Effector memory CD8-positive, alpha-beta T cell (primary cell): ENCODE measurements around the gene RIMS4.

ENCODE experiments used
- ATAC-seq: fragments of 150-1000 bp; cut with Tn5 transposase; replicated peaks from 2 replicates; pipeline ENCODE4 v1.10.0; 2021; ENCODE audit warnings: mild to moderate bottlenecking, moderate library complexity
- DNase-seq, 3 experiments: peaks; one replicate each; pipeline ENCODE4 v3.0.0; 2021
- H3K27ac Mint-ChIP-seq, 2 donors: one replicate each; pipeline ENCODE4 v1.8.0; 2022; ENCODE audit warnings: mild to moderate bottlenecking in 2 of 2, mixed read lengths in 2 of 2, moderate library complexity in 2 of 2
- H3K27me3 Mint-ChIP-seq, 2 donors: one replicate each; pipeline ENCODE4 v1.8.0; 2022; ENCODE audit warnings: mixed read lengths in 2 of 2
- H3K36me3 Mint-ChIP-seq: one replicate; pipeline ENCODE4 v1.8.0; 2022; ENCODE audit warnings: mild to moderate bottlenecking, moderate library complexity, mixed read lengths; ENCODE audit not compliant: insufficient read depth
- H3K4me1 Mint-ChIP-seq, 2 donors: one replicate each; pipeline ENCODE4 v1.8.0; 2022; ENCODE audit warnings: low read depth in 2 of 2, mixed read lengths in 2 of 2
- H3K4me3 Mint-ChIP-seq, 2 donors: one replicate each; pipeline ENCODE4 v1.8.0; 2022; ENCODE audit warnings: mild to moderate bottlenecking in 2 of 2, mixed read lengths in 2 of 2, moderate library complexity in 2 of 2
- H3K9me3 Mint-ChIP-seq, 2 donors: one replicate each; pipeline ENCODE4 v1.8.0; 2022; ENCODE audit warnings: mixed read lengths in 2 of 2

RIMS4 gene

DNA sequence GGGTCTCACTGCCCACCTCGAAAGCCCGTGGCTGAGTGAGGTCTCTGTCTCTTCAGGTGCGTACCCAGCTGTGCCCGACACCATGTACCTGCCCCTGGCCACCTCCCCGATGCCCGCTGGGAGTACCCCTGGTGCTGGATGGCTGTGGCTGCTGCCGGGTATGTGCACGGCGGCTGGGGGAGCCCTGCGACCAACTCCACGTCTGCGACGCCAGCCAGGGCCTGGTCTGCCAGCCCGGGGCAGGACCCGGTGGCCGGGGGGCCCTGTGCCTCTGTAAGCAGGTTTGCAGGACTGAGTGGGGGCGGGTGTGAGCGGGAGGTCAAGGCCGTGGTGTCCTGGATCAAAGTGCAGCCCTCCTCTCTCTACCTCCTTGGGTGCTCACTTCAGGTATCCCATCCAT, 90.5 kb downstream of the RIMS4 start:
- no peaks in the 10 kb centered on the region for H3K4me1 Mint-ChIP-seq
- no peak for ATAC-seq
- no peaks in the 10 kb centered on the region for H3K9me3 Mint-ChIP-seq

DNA sequence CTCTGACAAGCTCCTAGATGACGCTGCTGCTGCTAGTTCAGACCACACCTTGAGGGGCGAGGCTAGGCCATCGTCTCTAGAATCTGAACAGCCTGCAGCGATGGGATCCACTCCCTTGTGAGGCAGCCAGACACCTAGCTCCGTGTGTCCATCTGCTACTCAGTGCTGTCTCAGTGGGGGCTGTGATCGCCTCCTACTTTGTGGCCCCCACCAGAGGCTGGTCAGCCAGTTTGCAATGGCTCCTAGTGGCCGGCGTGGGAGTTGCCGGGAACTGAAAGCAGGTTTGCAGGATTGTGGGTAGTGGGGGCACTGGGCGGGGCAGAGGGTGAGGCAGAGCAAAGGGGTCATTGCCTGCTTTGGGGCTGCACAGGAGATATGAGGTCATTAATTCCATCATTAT, 92.4 kb downstream of the RIMS4 start:
- H3K4me1 Mint-ChIP-seq, result peaks cover 0 to 2% of the 10 kb centered on the region in 2 donors
- H3K4me3 Mint-ChIP-seq, result no peak overlapping the region
- H3K27me3 Mint-ChIP-seq, result peaks cover 10 to 23% of the 10 kb centered on the region in 2 donors
- H3K27ac Mint-ChIP-seq, result no peak overlapping the region
- no peaks in the 10 kb centered on the region for H3K36me3 Mint-ChIP-seq
- no peak for ATAC-seq
- no peaks in the 10 kb centered on the region for H3K9me3 Mint-ChIP-seq
- DNase-seq, result no peak

More for the DNA sequence above, 90.5 kb downstream of the RIMS4 start:
- Mint-ChIP-seq H3K27ac (no peak overlapping the region), H3K36me3 (no peaks in the 10 kb centered on the region), H3K4me3 (no peak overlapping the region), H3K27me3 (peaks cover 0 to 16% of the 10 kb centered on the region in 2 donors)
- no peak for DNase-seq

DNA sequence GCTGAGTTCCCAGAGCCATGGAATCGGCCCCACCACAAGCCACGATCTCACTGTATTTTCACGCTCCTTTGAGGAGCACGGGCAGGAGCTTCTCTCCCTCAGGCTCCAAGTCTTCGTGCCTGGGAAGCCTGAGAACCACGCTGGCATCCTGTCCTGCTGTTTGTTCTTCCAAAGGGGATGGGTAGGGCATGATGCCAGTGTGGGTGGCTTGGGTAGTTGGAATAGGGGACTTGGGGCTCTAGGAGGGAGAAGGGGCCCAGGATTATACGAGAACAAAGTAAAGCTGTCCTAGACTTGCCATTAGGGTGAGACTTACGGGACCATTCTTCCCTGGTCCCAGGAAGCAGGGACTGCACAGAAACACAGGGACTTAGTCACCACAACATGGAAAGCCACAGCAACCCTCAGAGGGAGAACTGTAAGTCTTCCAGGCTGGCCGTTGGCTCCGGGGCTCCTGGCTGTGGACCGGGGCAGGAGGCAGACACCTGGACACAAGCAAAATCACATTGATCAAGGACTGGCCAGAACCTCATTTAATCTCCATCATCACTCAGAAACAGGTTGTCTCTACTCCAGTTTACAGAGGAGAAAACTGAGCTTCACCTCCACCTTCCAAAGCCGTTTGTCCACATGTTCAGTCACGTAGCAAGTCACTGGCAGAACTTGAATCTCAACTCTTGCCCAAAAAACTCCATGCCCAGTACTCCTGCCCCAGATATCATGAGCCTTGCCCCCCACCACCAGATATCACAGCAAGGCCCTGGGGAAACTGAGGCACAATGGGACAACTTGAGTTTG, 93.8 kb downstream of the RIMS4 start:
- DNase-seq (no peak), ATAC-seq (no peak)
- Mint-ChIP-seq H3K9me3 (no peaks in the 10 kb centered on the region), H3K36me3 (no peaks in the 10 kb centered on the region), H3K4me1 (peaks cover 0 to 2% of the 10 kb centered on the region in 2 donors), H3K27ac (no peak overlapping the region), H3K27me3 (peaks cover 18 to 27% of the 10 kb centered on the region in 2 donors), H3K4me3 (no peak overlapping the region)

DNA sequence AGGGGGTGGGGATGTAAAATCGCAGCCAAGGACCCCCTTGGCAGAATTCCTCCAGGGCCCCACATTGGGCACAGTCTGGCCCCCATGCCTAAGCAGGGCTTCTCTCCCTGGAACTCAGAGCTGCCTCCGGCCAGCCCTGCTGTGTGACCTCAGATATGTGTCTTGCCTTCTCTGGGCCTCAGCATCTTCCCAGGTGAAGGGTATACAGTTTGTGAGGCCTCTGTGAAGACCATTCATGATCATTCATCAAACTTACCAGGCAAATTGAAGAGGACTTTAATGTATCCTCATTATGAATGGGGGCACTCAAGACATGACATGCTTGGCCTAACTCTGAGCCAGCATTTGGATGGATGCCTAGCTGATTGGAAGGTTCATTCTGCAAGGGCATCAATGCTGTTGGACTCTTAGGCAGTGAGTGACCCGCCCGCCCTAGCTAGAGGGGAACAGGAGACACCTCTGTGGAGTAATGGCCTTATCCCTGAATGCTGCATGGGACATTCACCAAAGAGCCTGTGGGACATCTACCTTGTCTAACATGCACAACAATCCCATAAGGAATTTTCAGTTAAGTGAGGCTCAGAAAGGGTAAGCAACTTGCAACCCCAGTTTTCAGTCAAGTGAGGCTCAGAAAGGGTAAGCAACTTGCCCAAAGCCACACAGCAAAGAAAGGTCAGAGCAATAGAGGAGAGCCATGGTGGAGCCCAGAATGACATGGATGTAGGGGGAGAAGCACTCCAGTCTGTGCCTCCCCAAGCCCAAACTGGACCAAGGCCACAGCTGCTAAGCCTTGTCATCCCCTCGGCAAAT, 94.6 kb downstream of the RIMS4 start:
- H3K4me3 Mint-ChIP-seq, result no peak overlapping the region
- no peak for DNase-seq
- peaks cover 21 to 32% of the 10 kb centered on the region in 2 donors for H3K27me3 Mint-ChIP-seq
- no peak for ATAC-seq
- peaks cover 0 to 2% of the 10 kb centered on the region in 2 donors for H3K4me1 Mint-ChIP-seq
- H3K27ac Mint-ChIP-seq, result no peak overlapping the region
- H3K9me3 Mint-ChIP-seq, result no peaks in the 10 kb centered on the region
- H3K36me3 Mint-ChIP-seq, result no peaks in the 10 kb centered on the region

DNA sequence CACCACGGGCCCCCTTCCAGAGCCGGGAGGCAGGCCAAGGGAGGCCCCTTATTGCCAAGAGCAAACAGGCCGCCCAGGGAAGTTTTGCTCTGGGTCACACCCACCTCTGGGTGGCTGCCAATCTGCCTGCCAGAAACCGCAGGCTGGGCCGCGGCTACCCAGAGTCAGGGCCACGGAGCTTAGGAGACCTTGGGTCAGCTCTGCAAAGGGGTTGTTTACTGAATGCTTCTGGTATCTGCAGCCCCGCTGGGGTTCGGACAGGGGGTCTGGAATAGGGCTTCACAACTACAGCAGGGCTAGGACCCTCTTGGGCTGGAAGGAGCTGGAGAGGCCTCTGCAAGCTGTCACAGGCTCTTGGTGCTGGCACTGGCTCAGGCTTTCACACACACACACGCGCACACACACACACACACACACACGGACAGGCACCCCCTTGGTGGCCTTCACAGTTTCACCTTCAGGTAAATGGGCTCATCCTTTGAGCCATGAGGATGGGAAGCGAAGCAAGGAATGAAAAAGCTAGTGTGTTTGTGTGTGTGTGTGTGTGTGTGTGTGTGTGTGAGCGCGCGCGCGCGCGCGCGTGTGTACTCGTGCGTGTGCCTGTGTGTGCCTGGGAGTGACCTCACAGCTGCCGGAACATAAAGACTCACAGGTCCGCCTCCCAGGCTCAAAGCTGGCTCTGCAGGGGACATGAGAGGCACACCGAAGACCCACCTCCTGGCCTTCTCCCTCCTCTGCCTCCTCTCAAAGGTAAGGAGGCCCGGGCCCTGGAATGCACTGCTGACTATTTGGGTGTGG, 95.4 kb downstream of the RIMS4 start, which contains the start of gene CCN5:
CCN5 (plus strand) TSS at position 669 of the 798 bp plus-strand sequence; CDS start at position 691, 22 bp downstream.
- Mint-ChIP-seq H3K9me3 (no peaks in the 10 kb centered on the region), H3K4me3 (no peak within 1 kb of the TSS), H3K27ac (no peak within 1 kb of the TSS), H3K36me3 (no peaks in the 10 kb centered on the region), H3K4me1 (peaks cover 0 to 2% of the 10 kb centered on the region in 2 donors), H3K27me3 (peaks cover 21 to 25% of the 10 kb centered on the region in 2 donors)
- DNase-seq (no peak), ATAC-seq (no peak)

DNA sequence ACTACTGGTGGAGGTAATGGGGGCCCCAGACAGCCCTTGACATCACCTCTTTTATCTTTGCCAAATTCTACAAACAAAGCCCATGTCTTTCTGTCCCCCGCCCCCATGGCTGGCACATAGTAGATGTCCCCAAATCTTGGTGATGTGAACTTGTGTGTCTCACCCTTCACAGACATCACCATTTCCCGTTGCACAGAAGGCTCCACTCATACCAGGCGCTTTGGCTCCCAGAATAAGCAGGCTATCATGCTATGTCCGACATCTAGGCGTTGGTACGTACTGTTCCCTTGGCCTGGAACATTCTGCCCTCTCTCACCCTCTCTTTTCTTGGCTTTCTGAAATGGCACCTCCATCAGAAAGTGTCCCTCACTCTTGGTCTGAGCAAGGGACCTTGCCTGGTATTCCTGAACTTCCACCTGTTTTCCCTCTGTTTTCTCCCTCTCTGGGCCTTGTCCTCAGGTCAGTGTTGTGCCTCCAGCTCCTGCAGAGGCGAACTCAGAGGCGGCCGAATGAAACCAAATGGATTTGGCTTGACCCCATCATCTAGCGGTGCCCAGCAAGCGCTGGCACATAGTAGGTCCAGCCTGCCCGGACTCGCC, 96.1 kb downstream of the RIMS4 start:
- Mint-ChIP-seq H3K4me3 (no peak overlapping the region), H3K4me1 (peaks cover 0 to 2% of the 10 kb centered on the region in 2 donors), H3K36me3 (no peaks in the 10 kb centered on the region), H3K9me3 (no peaks in the 10 kb centered on the region), H3K27me3 (peaks cover 21 to 23% of the 10 kb centered on the region in 2 donors), H3K27ac (no peak overlapping the region)
- ATAC-seq (no peak), DNase-seq (no peak)

DNA sequence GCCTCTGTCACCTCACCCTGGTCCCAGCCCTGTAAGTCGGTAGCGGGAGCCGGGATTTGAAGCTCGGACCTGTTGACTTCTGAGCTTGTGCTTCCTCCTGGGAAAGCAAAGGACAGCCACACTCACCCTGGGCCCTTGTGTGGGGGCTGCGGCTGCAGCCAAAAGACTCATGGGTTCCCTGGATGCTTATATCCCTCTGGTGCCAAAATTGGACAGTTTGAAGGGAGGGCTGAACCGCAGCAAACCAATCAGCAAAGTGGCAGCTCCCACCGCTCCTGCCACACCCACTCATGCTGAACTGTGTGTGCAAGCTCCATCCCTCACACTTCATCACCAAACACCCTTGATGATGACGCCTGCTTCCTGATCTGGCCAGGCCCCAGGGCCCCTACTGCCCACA, 99.1 kb downstream of the RIMS4 start:
- no peaks in the 10 kb centered on the region for H3K36me3 Mint-ChIP-seq
- no peaks in the 10 kb centered on the region for H3K9me3 Mint-ChIP-seq
- peaks cover 21 to 23% of the 10 kb centered on the region in 2 donors for H3K27me3 Mint-ChIP-seq
- peaks cover 0 to 2% of the 10 kb centered on the region in 2 donors for H3K4me1 Mint-ChIP-seq
- no peak overlapping the region for H3K27ac Mint-ChIP-seq
- no peak for DNase-seq
- no peak for ATAC-seq
- no peak overlapping the region for H3K4me3 Mint-ChIP-seq

DNA sequence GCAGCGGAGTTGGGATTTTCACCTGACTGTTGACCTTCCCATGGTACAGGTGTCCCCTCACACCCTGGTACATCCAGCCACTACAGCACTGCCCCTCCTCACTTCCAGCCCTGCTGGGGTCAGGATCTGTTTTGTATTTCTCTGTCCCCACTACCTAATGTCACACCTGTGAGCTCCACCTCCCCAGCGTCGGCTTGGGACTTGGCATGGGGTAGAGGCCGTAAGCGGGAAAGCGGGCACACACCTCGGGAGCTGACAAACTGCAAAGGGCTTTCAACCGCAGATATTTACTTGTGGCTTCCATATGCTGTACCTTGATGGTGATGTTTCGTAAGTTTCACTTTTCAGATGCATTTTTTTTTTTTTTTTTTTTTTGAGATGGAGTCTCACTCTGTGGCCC, 100.5 kb downstream of the RIMS4 start:
- H3K27me3 Mint-ChIP-seq, result peaks cover 21 to 23% of the 10 kb centered on the region in 2 donors
- DNase-seq (no peak), ATAC-seq (no peak)
- peaks cover 0 to 2% of the 10 kb centered on the region in 2 donors for H3K4me1 Mint-ChIP-seq
- H3K9me3 Mint-ChIP-seq, result no peaks in the 10 kb centered on the region
- H3K27ac Mint-ChIP-seq, result no peak overlapping the region
- H3K36me3 Mint-ChIP-seq, result no peaks in the 10 kb centered on the region
- H3K4me3 Mint-ChIP-seq, result no peak overlapping the region

DNA sequence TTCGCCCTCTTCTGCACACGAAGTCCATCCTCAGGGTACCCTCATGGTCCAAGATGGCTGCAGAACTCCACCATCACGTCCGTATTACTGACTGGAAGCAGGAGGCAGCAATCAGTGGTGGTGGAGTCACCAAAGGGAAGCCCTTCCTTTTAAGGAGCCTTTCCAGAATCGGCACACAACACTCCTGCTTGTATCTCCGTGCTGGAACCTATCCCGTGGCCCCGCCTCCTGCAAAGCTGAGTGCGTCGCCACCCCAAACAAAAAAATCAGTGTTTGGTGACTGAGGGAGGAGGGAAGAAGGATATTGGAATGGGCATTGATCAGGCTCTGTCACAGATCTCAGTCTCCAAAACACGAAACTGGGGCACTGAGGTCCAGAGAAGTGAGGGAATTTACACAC, 101.0 kb downstream of the RIMS4 start:
- DNase-seq (no peak), ATAC-seq (no peak)
- no peaks in the 10 kb centered on the region for H3K9me3 Mint-ChIP-seq
- H3K27ac Mint-ChIP-seq, result no peak overlapping the region
- peaks cover 19 to 20% of the 10 kb centered on the region in 2 donors for H3K27me3 Mint-ChIP-seq
- no peaks in the 10 kb centered on the region for H3K36me3 Mint-ChIP-seq
- peaks cover 0 to 2% of the 10 kb centered on the region in 2 donors for H3K4me1 Mint-ChIP-seq
- no peak overlapping the region for H3K4me3 Mint-ChIP-seq

DNA sequence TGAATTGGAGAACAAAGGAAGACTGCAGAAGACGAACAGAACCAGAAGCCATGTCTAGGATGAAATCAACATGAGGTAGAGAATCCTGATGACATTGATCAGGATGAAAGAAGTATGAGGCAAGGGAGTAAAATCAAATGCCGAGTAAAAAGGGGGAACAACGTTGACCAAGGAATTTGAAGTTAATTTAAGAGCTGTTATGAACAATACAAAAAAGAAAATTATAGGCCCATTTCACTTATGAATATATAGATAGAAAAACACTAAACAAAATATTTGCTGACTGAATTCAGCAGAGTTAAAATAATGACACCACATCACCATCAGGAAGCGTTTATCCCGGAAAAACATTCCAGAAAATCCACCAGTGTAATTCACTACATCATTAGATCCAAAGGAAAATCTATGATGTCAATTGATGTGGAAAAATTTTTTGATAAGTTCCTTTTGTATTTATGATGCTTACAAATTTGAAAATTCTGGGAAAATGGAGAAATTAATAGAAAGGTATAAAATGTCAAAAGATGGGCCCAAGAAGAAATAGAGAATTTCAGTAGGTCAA, 103.2 kb downstream of the RIMS4 start:
- Mint-ChIP-seq H3K4me3 (no peak overlapping the region), H3K9me3 (no peaks in the 10 kb centered on the region), H3K27me3 (peaks cover 18 to 25% of the 10 kb centered on the region in 2 donors), H3K4me1 (no peaks in the 10 kb centered on the region), H3K36me3 (peaks cover 4% of the 10 kb centered on the region), H3K27ac (no peak overlapping the region)
- no peak for DNase-seq
- no peak for ATAC-seq

DNA sequence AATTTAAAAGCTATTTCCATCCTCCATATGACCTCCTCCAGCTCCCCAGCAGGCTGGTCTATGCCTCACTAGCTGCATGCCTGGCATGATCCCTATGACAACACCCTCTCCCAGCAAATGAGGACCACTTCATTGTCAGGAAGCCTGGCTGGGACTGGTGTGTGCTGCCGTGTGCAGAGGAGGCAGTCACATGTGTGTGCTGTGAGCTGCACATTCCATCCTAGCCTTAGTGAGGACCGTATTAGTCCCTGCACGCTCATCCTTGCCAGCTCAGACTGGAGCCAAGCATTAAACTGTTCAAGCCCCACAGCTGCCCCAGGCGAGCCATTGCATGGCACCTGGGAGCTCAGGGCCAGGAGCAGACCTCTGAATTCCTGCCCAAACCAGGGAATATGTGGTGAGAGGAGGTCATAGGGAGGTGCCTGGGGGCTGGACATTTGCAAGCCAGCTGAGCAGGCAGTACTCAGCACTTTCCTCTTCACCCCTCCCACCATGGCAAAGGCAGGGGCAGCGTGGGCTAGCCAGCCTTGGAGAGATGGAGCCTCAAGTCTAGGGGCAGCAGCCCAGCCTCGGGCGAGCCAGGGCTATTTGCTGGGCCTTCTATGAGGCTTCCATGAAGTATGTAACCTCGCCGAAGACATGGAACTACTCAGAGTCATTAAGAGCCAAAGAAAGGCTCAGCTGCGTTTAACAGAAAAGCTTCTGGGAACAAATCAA, 103.9 kb downstream of the RIMS4 start:
- no peak for DNase-seq
- ATAC-seq, result no peak
- Mint-ChIP-seq H3K4me3 (no peak overlapping the region), H3K27me3 (peaks cover 11 to 25% of the 10 kb centered on the region in 2 donors), H3K9me3 (no peaks in the 10 kb centered on the region), H3K36me3 (peaks cover 4% of the 10 kb centered on the region), H3K27ac (no peak overlapping the region), H3K4me1 (no peaks in the 10 kb centered on the region)

DNA sequence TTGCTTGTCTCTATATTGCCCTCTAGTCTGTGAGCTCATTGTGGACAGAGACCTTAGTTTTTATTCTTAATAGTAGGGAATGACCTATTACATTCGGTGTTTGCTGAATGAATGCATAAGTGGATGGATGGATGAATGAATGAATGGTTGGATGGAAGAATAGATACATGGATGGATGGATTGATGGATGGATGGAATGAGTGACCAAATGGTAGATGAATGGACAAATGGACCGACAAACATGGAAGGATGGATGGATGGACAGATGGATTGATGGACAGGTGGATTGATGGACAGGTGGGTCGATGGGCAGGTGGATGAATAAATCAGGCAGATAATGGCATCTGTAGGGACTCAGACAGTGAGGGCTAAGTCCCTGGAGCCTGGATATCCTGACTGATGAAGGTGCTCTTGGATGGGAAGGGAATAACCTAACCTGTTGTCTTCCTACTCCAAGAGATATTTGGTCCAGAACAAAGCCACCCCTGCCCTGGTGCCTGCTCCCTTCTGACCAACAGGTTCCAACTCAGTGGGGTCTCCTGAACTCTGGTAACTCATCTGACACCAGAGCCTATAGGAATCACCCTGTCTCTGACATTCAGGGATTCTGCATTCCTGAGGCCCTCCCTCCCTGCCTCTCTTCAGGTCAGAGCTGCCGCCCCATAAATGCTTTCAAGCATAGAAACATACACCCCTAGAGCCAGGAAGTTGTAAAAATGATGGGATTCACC, 104.8 kb downstream of the RIMS4 start:
- Mint-ChIP-seq H3K4me3 (no peak overlapping the region), H3K9me3 (no peaks in the 10 kb centered on the region), H3K4me1 (no peaks in the 10 kb centered on the region), H3K27ac (no peak overlapping the region), H3K27me3 (peaks cover 8 to 28% of the 10 kb centered on the region in 2 donors), H3K36me3 (peaks cover 4% of the 10 kb centered on the region)
- DNase-seq (no peak), ATAC-seq (no peak)
